ENCODE data around the gene CTNS.

Gene CTNS

DNA sequence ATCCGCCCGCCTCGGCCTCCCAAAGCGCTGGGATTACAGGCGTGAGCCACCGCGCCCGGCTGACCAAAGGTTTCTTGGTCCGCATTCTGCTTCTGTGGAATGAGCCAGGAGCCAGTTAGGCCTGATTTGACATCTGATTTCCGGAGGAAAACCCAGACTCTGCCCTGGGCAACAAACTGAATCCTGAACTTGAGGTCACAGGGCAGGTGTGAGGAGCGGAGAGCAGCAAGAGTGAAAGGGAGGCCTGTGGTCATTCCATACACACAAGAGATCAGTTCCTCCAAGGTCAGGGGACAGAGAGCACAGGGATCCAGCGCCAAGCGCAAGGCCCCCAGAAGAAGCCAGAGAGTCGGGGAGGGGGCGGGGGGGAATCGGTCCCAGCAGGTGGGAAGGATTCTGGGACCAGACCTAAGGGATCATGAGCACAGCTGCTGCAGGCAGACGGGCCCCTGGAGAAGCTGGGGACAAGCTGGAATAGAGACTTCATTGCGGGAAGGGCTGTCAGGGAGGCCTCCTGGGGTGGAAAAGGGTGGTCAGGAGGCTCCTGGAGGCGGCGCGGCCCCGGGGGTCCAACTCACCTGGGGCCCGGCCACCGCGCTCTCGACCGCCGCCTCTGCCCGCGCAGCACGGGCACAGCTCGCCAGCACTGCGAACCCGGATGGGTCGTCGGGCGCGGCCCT is 946 bp upstream of the CTNS start:
- DNase-seq (ENCODE audit: low read depth): no peak
- TF ChIP-seq, protein P1, sequence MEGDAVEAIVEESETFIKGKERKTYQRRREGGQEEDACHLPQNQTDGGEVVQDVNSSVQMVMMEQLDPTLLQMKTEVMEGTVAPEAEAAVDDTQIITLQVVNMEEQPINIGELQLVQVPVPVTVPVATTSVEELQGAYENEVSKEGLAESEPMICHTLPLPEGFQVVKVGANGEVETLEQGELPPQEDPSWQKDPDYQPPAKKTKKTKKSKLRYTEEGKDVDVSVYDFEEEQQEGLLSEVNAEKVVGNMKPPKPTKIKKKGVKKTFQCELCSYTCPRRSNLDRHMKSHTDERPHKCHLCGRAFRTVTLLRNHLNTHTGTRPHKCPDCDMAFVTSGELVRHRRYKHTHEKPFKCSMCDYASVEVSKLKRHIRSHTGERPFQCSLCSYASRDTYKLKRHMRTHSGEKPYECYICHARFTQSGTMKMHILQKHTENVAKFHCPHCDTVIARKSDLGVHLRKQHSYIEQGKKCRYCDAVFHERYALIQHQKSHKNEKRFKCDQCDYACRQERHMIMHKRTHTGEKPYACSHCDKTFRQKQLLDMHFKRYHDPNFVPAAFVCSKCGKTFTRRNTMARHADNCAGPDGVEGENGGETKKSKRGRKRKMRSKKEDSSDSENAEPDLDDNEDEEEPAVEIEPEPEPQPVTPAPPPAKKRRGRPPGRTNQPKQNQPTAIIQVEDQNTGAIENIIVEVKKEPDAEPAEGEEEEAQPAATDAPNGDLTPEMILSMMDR (IDR thresholded peaks at IDR 0.05; ENCODE audit: low read depth, low read length, missing control alignments): peak; percentile 4

DNA sequence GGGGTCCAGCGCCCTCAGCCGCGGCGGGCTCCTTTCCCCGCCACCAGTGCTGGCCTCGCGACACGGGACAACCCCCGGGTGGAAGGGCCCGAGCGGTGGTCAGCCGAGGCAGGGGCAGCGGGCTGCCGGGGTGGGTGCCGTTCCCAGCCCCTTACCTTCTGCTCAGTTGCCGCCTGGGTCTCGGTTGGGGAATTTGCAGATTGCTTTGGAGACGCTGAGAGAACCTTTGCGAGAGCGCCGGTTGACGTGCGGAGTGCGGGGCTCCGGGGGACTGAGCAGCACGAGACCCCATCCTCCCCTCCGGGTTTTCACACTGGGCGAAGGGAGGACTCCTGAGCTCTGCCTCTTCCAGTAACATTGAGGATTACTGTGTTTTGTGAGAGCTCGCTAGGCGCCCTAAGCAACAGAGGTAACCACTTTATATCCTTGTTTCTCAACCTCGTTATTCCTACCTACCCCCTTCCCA is 381 bp downstream of the CTNS start:
- no peak for DNase-seq (ENCODE audit: low read depth)
- H3K4me3 ChIP-seq (ENCODE audit: low read depth, low read length): peak overlapping the region; percentile 99
- TF ChIP-seq, protein P1 (IDR thresholded peaks at IDR 0.05; ENCODE audit: low read depth, low read length, missing control alignments): no peak

More for the DNA sequence above, 946 bp upstream of the CTNS start:
- H3K4me3 ChIP-seq (ENCODE audit: low read depth, low read length): peak overlapping the region; percentile 99

DNA sequence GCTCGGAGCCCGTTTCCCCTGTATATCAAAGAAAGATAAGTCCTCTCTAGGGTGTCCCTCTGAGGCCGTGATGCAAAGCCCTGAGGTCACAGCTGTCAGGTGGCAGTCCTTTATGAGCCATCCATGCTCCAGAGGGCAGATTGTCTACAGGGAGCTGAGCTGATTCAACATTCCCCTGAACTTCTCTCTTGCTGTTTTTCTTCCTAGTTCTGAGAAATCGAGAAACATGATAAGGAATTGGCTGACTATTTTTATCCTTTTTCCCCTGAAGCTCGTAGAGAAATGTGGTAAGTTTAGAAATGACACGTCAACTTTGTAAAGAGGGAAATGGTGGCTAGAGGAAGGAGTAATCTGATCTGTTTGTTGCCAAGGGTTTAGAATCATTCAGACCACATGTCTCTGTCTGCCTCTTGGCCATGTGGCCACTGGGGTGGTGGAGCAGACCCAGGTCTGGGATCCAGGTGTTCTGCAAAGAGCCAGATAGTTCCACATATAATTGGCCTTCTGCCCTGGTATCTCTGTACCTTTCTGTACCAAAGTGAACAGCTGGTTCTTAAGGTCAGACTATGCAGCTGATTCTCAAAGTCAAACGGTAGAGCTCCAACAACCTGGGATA is 3.5 kb downstream of the CTNS start:
- DNase-seq (ENCODE audit: low read depth): no peak
- H3K4me3 ChIP-seq (ENCODE audit: low read depth, low read length): no peak overlapping the region
- TF ChIP-seq, protein P1 (IDR thresholded peaks at IDR 0.05; ENCODE audit: low read depth, low read length, missing control alignments): no peak

DNA sequence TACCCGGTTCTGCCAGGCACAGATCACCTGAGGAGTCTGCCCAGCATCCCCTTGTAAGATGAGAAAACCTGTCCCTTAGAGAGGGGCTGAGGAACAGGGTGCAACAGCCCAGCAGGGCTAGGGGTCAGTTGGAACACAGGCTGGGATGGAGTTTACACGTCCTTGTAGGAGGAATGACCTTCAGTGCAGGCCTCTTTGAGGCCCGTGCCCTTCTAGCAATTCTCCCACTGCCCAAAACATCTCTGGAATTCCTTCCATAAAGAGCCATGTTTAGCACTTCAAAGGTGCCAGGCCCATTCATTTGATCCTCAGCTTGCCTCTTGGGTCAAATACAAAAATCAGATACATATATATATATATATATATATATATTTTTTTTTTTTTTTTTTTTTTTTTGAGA is 4.5 kb downstream of the CTNS start:
- DNase-seq (ENCODE audit: low read depth): no peak
- TF ChIP-seq, protein P1 (IDR thresholded peaks at IDR 0.05; ENCODE audit: low read depth, low read length, missing control alignments): no peak
- H3K4me3 ChIP-seq (ENCODE audit: low read depth, low read length): no peak overlapping the region

DNA sequence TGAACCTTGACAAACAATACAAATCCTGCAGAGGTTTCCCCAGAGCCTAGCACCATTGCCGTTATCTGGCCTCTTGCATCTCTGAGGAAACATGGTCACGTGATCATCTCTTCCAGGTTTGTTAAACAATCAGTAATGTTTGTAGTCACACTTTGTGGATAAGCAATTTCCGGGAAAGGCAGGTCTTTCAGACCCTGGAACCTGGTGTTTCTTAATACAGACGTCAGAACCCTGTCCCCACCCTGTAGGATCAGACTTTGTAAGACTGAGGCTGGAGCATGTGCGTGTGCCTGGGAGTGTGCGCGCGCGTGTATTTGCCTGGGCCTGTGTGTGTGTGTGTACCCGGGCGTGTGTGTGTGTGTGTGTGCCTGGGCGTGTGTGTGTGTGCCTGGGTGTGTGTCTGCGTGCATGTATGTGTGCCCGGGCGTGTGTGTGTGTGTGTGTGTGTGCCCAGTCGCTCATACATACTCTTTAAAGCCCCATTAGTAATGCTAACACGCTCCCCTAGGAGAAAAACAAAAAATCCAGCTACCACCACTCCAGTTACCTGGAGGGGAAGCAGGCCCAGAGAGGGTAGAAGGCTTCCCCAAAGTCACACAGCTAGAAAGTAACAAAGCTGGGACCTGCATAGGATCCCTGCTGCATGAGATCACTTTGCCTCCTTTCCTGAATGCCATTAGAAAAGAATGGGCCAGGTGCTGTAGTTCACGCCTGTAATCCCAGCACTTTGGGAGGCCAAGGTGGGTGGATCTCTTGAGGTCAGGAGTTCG is 5.3 kb downstream of the CTNS start:
- no peak for DNase-seq (ENCODE audit: low read depth)
- H3K4me3 ChIP-seq (ENCODE audit: low read depth, low read length): no peak overlapping the region
- TF ChIP-seq, protein P1 (IDR thresholded peaks at IDR 0.05; ENCODE audit: low read depth, low read length, missing control alignments): no peak

DNA sequence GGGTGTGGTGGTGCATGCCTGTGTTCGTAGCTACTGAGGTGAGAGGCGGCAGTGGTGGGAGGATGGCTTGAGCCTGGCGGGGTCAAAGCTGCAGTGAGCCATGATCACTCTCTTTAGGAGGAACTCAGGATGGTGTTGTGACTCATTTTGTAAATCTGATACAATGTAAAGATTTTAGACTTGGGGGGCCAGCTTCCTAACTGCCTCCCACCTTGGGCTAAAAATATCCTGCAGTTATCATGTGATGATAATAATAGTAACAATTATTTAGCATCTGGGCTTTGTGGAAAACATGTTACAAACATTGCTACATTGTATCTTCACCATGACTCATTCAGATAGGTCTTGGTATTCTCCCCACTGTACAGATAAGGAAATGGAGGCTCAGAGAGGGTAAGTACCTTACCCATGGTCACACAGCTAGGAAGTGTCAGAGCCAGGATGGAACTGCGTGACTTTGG is 7.4 kb downstream of the CTNS start:
- no peak overlapping the region for H3K4me3 ChIP-seq (ENCODE audit: low read depth, low read length)
- no peak for DNase-seq (ENCODE audit: low read depth)
- TF ChIP-seq, protein P1 (IDR thresholded peaks at IDR 0.05; ENCODE audit: low read depth, low read length, missing control alignments): no peak

All from GM12864 (cell line).